IPS-18c (cell line): ENCODE results near the gene WNT2B.

Experiments
- H3K4me3 ChIP-seq: 2 replicates; pipeline ENCODE4 v1.7.0; 2013; ENCODE audit warnings: low read depth, mild to moderate bottlenecking, low read length, moderate library complexity; ENCODE audit not compliant: insufficient read depth
- H3K9me3 ChIP-seq: one replicate; pipeline ENCODE4 v1.6.1; 2013; ENCODE audit warnings: mild to moderate bottlenecking, low read length, moderate library complexity; ENCODE audit not compliant: control insufficient read depth, insufficient read depth

The WNT2B gene

GRCh38 chr1:112501810-112502641 is 6.7 kb upstream of the WNT2B start:
- Histone ChIP-seq H3K4me3 (peak overlapping the region; percentile 65), H3K9me3 (no peaks in the 10 kb centered on the region)

- Histone ChIP-seq H3K9me3 (no peaks in the 10 kb centered on the region), H3K4me3 (peak overlapping the region; percentile 65; the same call in 1 of the 2 replicates)
Observed at GRCh38 chr1:112502826-112503225, 5.9 kb upstream of the WNT2B start.

- H3K9me3 ChIP-seq: peaks cover 2% of the 10 kb centered on the region
Observed at GRCh38 chr1:112504001-112504660, 4.6 kb upstream of the WNT2B start.

GRCh38 chr1:112504661-112505399 is 3.9 kb upstream of the WNT2B start:
- no peak overlapping the region for H3K4me3 ChIP-seq
- peaks cover 2% of the 10 kb centered on the region for H3K9me3 ChIP-seq

More at GRCh38 chr1:112504001-112504660, 4.6 kb upstream of the WNT2B start:
- H3K4me3 ChIP-seq: no peak overlapping the region

GRCh38 chr1:112505400-112505785 is 3.4 kb upstream of the WNT2B start:
- Histone ChIP-seq H3K4me3 (no peak overlapping the region), H3K9me3 (peaks cover 2% of the 10 kb centered on the region)

DNA sequence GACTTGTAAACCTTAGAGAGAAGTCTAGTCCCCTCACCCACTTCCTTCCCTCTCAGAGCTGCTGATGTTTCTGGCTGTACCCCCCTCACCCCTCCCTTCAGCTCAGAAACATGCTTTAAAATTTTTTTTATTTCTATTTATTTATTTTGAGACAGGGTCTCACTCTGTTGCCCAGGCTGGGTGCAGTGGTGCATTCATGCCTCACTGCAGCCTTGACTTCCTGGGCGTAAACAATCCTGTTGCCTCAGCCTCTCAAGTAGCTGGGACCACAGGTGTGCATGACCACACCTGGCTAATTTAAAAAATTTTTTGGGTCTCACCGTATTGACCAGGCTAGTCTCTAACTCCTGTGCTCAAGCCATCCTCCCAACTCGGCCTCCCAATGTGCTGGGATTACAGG is 2.9 kb upstream of the WNT2B start:
- Histone ChIP-seq H3K9me3 (peaks cover 2% of the 10 kb centered on the region), H3K4me3 (no peak overlapping the region)

- Histone ChIP-seq H3K4me3 (no peak overlapping the region), H3K9me3 (peaks cover 2% of the 10 kb centered on the region)
Observed at GRCh38 chr1:112506306-112506705, 2.5 kb upstream of the WNT2B start.

GRCh38 chr1:112506731-112507130 is 2.0 kb upstream of the WNT2B start:
- no peak overlapping the region for H3K4me3 ChIP-seq

GRCh38 chr1:112507336-112507735 is 1.4 kb upstream of the WNT2B start:
- H3K9me3 ChIP-seq: peaks cover 2% of the 10 kb centered on the region
- H3K4me3 ChIP-seq: peak overlapping the region; percentile 83

More at GRCh38 chr1:112506731-112507130, 2.0 kb upstream of the WNT2B start:
- H3K9me3 ChIP-seq: peaks cover 2% of the 10 kb centered on the region

DNA sequence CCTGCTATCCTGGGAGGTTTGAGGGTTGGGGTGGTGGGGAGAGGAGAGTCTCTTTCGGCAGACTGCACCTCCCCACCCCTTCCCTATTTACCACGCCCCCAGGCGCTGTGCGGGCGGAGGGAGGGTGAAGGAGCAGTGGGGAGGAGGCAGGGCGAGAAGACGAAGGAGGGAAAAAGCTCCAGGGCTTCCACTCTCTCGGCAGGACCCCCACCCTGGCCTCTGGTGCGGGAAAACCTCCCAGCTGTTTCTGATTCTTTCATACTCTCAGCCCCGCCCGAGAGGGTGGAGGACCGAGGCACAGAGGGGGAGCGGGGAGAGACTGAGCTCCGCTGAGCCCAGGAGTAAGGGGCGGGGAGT is 866 bp upstream of the WNT2B start:
- peak overlapping the region; percentile 83 for H3K4me3 ChIP-seq
- peaks cover 2% of the 10 kb centered on the region for H3K9me3 ChIP-seq

DNA sequence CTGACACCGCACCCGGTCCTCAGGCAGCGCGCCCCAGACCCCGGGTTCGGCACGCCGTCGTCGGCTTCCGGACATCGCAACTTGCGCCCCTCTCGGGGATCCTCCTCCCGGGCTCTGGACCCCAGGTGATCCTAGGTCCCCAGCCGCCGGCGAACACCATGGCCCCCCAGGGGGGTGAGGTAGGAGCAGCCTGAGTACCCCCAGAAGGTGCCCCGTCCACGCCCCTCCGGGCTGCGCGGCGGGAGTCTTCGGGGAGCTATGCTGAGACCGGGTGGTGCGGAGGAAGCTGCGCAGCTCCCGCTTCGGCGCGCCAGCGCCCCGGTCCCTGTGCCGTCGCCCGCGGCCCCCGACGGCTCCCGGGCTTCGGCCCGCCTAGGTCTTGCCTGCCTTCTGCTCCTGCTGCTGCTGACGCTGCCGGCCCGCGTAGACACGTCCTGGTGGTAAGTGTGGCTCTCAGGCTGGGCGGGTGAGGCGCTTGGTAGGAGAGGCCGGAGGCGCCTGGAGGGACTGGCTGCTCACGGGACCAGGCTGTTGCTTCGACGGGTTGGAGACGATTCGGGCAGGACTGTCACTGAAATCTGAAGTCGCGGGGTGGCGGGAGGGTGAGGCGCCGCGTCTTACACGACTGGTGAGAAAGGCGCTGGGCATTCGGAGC is 367 bp downstream of the WNT2B start:
- Histone ChIP-seq H3K9me3 (peaks cover 2% of the 10 kb centered on the region), H3K4me3 (peak overlapping the region; percentile 83)

DNA sequence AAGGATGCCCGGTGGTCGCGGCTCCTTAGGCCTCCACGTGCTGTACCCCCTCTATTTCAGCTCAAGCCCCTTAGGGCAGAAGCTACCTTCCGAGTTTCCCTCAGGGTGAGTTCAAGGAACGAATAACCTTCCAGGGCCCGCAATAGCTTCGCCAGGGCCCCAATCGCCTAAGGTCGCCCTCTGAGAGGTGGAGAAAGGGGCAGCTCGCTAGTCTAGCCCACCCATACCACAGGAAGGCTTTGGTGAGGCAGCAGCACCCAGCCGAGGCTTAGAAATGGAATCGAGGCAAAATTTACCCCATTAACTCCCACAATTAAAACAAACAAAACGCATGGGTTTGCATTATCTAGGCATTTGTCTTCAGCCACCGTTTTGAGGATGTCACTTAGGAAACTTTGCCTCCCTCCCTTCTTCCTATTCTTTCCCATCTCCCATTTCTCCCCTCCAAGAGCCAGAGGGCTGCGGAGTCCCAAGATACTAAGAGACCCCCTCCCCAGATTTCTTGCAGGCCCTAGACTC is 954 bp downstream of the WNT2B start:
- H3K4me3 ChIP-seq: peak overlapping the region; percentile 83
- H3K9me3 ChIP-seq: peaks cover 2% of the 10 kb centered on the region

DNA sequence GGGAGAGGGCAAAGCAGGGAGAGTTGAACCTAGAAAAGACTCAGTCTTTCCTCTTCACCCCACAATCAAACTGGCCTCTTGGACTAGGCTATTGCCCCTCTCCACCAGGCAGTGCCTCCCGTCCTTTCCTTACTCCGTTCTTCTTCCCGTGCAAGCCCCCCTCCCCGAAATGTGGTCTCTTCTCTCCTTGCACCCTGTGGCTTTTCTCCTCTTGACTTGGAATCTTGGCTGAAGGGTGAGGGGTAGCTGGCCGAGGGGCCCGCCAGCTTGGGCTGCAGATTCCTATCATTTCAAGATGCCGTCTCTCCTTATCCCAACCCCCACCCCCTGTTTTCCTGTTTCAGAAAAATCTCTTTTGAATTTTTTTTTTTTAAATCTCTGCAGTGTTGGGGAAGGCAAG is 1.6 kb downstream of the WNT2B start:
- Histone ChIP-seq H3K4me3 (no peak overlapping the region), H3K9me3 (peaks cover 2% of the 10 kb centered on the region)

DNA sequence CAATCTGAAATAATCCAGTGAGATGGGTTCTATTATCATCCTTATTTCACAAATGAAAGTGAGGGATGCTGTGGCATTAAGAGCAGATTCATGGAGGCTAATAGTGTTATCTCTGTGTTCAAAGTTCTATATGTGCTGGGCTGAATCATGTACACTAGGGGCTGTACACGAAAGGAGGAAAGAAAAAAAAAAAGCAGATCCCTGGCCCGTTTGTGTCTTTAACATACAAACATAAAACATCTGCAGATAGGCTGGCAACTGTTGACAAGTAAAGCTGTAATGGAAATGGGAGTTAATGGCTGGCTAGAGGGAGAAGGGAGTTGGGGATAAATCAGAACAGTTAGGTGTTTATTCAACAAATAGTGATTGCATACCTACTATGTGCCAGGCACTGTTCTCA is 3.1 kb downstream of the WNT2B start:
- H3K4me3 ChIP-seq: no peak overlapping the region

GRCh38 chr1:112513112-112513870 is 4.5 kb downstream of the WNT2B start:
- Histone ChIP-seq H3K9me3 (peaks cover 4% of the 10 kb centered on the region), H3K4me3 (no peak overlapping the region)

More for the DNA sequence above, 3.1 kb downstream of the WNT2B start:
- peaks cover 4% of the 10 kb centered on the region for H3K9me3 ChIP-seq

GRCh38 chr1:112514901-112515300 is 6.1 kb downstream of the WNT2B start:
- H3K4me3 ChIP-seq: no peak overlapping the region
- H3K9me3 ChIP-seq: peaks cover 2% of the 10 kb centered on the region
